Measurements from ENCODE around the gene CSTF1.
A peak's percentile ranks its signal among the peaks of the same experiment; 100 is the strongest.

Gene CSTF1

GRCh38 chr20:56358070-56358469 lies 34.4 kb upstream of the CSTF1 start:
- Histone ChIP-seq H3K4me2 (ENCODE audit: low read depth, low read length) (peak overlapping the region; percentile 84; the same call in 1 of the 2 replicates), H2AFZ (ENCODE audit: low read length) (peak overlapping the region; percentile 52)

GRCh38 chr20:56358600-56359211 lies 33.7 kb upstream of the CSTF1 start, which contains the start of gene FAM210B:
Gene FAM210B, plus strand, starts transcription at chr20:56358974. Its CDS starts 32 bp downstream, at chr20:56359006.
- peak within 1 kb of the TSS; percentile 74 for H3K4me3 ChIP-seq (ENCODE audit: low read length)
- H4K20me1 ChIP-seq (ENCODE audit: insufficient read depth, low read length), result no peaks in the 10 kb centered on the region
- H3K79me2 ChIP-seq (ENCODE audit: low read length), result no peaks in the 10 kb centered on the region
- no peaks in the 10 kb centered on the region for H3K27me3 ChIP-seq (replicated peaks; ENCODE audit: insufficient read depth, low read length)
- H3K9me2 ChIP-seq (replicated peaks; ENCODE audit: insufficient read depth, low read length), result no peaks in the 10 kb centered on the region
- TF ChIP-seq EZH2 (optimal IDR thresholded peaks at IDR 0.05; ENCODE audit: low read depth, low read length) (no peak), CTCF (IDR thresholded peaks at IDR 0.05; ENCODE audit: low read length) (no peak), EZH2phosphoT487 (IDR thresholded peaks at IDR 0.05; ENCODE audit: low read length) (no peak)
- H3K9me3 ChIP-seq (replicated peaks; ENCODE audit: insufficient read depth, low read length), result no peaks in the 10 kb centered on the region
- peak within 1 kb of the TSS; percentile 99 for H3K4me2 ChIP-seq (ENCODE audit: low read depth, low read length)
- DNase-seq, result peak; percentile 91
- H3F3A ChIP-seq (ENCODE audit: insufficient read depth, low read length), result no peaks in the 10 kb centered on the region
- no peak within 1 kb of the TSS for H3K27ac ChIP-seq (ENCODE audit: low read length)
- no peaks in the 10 kb centered on the region for H3K36me3 ChIP-seq (replicated peaks; ENCODE audit: insufficient read depth, low read length)
- H3K4me1 ChIP-seq (ENCODE audit: low read length), result no peaks in the 10 kb centered on the region
- peak within 1 kb of the TSS; percentile 98 for H2AFZ ChIP-seq (ENCODE audit: low read length)
- peak within 1 kb of the TSS; percentile 54; the same call in 1 of the 2 replicates for H3K9ac ChIP-seq (ENCODE audit: low read length)

More at GRCh38 chr20:56358070-56358469, 34.4 kb upstream of the CSTF1 start:
- no peak for DNase-seq
- no peak for TF ChIP-seq CTCF (IDR thresholded peaks at IDR 0.05; ENCODE audit: low read length)
- no peak for TF ChIP-seq EZH2 (optimal IDR thresholded peaks at IDR 0.05; ENCODE audit: low read depth, low read length)
- TF ChIP-seq EZH2phosphoT487 (IDR thresholded peaks at IDR 0.05; ENCODE audit: low read length), result no peak
- Histone ChIP-seq H3K79me2 (ENCODE audit: low read length) (no peaks in the 10 kb centered on the region), H3K9me2 (replicated peaks; ENCODE audit: insufficient read depth, low read length) (no peaks in the 10 kb centered on the region), H4K20me1 (ENCODE audit: insufficient read depth, low read length) (no peaks in the 10 kb centered on the region), H3K27ac (ENCODE audit: low read length) (no peak overlapping the region), H3K27me3 (replicated peaks; ENCODE audit: insufficient read depth, low read length) (no peaks in the 10 kb centered on the region), H3F3A (ENCODE audit: insufficient read depth, low read length) (no peaks in the 10 kb centered on the region), H3K36me3 (replicated peaks; ENCODE audit: insufficient read depth, low read length) (no peaks in the 10 kb centered on the region), H3K4me1 (ENCODE audit: low read length) (no peaks in the 10 kb centered on the region), H3K9me3 (replicated peaks; ENCODE audit: insufficient read depth, low read length) (no peaks in the 10 kb centered on the region), H3K9ac (ENCODE audit: low read length) (no peak overlapping the region), H3K4me3 (ENCODE audit: low read length) (peak overlapping the region; percentile 57; the same call in 1 of the 2 replicates)

DNA sequence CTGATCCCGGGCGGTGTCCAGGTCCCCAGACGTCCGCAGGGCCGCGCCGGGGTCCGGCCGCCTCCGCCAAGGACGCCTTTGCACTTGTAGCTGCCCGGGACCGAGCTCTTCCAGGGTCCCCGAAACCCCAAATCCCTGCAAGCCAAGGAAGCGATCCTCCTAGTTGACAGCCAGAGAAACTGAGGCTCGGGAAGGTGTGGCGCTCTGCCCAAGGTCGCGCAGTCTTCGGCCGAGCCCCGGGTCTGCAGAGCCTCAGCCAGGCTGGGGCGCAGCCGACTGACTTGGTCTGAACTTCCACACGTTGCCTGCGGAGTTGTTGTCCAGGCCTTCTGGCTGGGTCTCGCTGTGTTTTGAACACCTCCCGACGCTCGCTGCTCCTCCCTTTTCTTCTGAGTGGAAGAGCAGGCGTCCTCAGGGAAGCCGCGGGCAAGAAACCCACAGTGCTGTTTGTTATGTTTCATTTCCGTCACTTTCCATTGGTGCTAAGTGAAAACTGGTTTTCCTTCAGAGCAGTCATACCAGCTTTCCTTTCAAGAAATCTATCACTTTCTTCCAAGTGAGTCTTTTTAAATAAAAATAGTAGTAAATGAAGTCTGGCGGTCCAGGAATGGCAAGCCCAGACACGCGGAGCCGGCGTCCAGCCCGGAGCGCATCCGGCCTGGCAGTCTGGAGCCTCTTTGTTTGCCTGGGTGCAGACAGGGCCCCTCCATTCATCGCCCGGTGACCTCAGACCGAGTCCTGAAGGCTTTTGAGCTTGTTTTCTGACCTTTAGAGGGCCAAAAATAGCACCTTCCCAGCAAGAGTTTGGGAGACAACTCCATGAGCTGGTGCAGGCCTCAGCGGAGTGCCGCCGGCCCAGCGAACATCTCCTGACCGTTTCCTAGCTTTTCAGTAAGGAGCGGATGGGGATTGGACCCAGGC lies 33.0 kb upstream of the CSTF1 start:
- Histone ChIP-seq H3K79me2 (ENCODE audit: low read length) (no peaks in the 10 kb centered on the region), H3K9ac (ENCODE audit: low read length) (peak overlapping the region; percentile 54; the same call in 1 of the 2 replicates), H3K4me1 (ENCODE audit: low read length) (no peaks in the 10 kb centered on the region), H3K27ac (ENCODE audit: low read length) (no peak overlapping the region), H4K20me1 (ENCODE audit: insufficient read depth, low read length) (no peaks in the 10 kb centered on the region), H3K27me3 (replicated peaks; ENCODE audit: insufficient read depth, low read length) (no peaks in the 10 kb centered on the region), H2AFZ (ENCODE audit: low read length) (peak overlapping the region; percentile 98), H3F3A (ENCODE audit: insufficient read depth, low read length) (no peaks in the 10 kb centered on the region), H3K9me2 (replicated peaks; ENCODE audit: insufficient read depth, low read length) (no peaks in the 10 kb centered on the region), H3K9me3 (replicated peaks; ENCODE audit: insufficient read depth, low read length) (no peaks in the 10 kb centered on the region), H3K4me3 (ENCODE audit: low read length) (peak overlapping the region; percentile 74), H3K36me3 (replicated peaks; ENCODE audit: insufficient read depth, low read length) (no peaks in the 10 kb centered on the region), H3K4me2 (ENCODE audit: low read depth, low read length) (peak overlapping the region; percentile 99)
- TF ChIP-seq EZH2phosphoT487 (IDR thresholded peaks at IDR 0.05; ENCODE audit: low read length) (no peak), EZH2 (optimal IDR thresholded peaks at IDR 0.05; ENCODE audit: low read depth, low read length) (no peak), CTCF (IDR thresholded peaks at IDR 0.05; ENCODE audit: low read length) (no peak)
- peak; percentile 21 for DNase-seq

All from MM.1S (cell line).